Omental fat pad (tissue), 4 donors: ENCODE data around the gene GPR39. TPM values are rescaled to one million over a fixed set of nuclear protein-coding genes. Genes with fewer than 3 reads are reported as not detected.

Source experiments
- ATAC-seq: fragments of 150-250 bp; one replicate; pipeline ENCODE4 v1.9.1; 2016; ENCODE audit warnings: mild to moderate bottlenecking, moderate library complexity; ENCODE audit not compliant: low FRiP score
- DNase-seq: peaks from one replicate; pipeline ENCODE4 v3.0.0-alpha.2; 2019; ENCODE audit warnings: low spot score
- total RNA-seq, 4 donors: library from RNA; depleted of rRNA; stranded (reverse); fragments of >200 nt; gene quantifications; one replicate each; pipeline ENCODE4 v1.1.0, GENCODE V29; 2016
- TF ChIP-seq, protein P1 (sequence below), 3 donors: fragments of 450-650 bp; IDR thresholded peaks; one replicate each; pipeline ENCODE4 v1.5.1; 2016 to 2017; ENCODE audit warnings: antibody characterized with exemption in 3 of 3, mild to moderate bottlenecking in 3 of 3, moderate library complexity in 2 of 3

Gene GPR39
- total RNA-seq, 4 donors from 2014 or later: not detected

DNA sequence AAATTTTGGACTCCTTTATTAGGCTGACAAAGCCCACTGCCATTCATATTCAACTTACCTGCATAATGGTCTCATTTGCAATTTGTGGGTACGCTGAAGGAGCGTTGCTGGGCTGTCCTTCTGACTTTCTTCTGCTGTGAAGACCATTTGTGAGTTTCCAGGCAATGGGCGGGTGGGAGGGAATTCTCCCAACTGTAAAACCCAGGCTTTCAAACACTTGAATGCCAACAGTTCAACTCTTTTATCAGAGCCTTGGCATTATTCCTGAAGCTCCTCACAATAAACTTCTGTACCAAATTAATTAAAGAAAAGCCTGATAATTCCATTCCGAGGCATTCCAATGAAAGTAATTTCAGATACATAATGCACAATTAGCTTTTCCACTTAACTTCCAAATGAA is 35.2 kb upstream of the GPR39 start:
- TF ChIP-seq, protein P1, sequence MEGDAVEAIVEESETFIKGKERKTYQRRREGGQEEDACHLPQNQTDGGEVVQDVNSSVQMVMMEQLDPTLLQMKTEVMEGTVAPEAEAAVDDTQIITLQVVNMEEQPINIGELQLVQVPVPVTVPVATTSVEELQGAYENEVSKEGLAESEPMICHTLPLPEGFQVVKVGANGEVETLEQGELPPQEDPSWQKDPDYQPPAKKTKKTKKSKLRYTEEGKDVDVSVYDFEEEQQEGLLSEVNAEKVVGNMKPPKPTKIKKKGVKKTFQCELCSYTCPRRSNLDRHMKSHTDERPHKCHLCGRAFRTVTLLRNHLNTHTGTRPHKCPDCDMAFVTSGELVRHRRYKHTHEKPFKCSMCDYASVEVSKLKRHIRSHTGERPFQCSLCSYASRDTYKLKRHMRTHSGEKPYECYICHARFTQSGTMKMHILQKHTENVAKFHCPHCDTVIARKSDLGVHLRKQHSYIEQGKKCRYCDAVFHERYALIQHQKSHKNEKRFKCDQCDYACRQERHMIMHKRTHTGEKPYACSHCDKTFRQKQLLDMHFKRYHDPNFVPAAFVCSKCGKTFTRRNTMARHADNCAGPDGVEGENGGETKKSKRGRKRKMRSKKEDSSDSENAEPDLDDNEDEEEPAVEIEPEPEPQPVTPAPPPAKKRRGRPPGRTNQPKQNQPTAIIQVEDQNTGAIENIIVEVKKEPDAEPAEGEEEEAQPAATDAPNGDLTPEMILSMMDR (IDR thresholded peaks at IDR 0.05): no peak
- ATAC-seq: no peak
- no peak for DNase-seq

DNA sequence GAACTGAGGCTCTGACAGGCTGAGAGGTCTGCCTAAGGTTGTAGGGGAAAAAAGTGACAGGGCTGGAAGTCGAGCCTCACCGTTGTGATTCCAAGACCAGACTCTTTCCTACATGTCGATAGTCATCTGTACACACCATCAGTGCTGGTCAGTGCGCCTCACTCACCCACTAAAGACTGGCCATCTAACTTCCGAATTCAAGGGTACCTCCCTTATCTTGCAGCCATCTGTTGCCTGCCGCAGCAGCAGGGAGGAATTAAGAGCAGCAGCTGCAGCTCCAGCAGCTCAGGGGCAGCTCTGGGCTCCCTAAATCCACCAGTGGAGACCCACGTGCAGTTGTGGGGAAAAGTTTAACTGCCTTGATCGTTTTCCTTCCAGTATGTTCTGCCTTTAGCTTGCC is 32.6 kb upstream of the GPR39 start:
- no peak for DNase-seq

DNA sequence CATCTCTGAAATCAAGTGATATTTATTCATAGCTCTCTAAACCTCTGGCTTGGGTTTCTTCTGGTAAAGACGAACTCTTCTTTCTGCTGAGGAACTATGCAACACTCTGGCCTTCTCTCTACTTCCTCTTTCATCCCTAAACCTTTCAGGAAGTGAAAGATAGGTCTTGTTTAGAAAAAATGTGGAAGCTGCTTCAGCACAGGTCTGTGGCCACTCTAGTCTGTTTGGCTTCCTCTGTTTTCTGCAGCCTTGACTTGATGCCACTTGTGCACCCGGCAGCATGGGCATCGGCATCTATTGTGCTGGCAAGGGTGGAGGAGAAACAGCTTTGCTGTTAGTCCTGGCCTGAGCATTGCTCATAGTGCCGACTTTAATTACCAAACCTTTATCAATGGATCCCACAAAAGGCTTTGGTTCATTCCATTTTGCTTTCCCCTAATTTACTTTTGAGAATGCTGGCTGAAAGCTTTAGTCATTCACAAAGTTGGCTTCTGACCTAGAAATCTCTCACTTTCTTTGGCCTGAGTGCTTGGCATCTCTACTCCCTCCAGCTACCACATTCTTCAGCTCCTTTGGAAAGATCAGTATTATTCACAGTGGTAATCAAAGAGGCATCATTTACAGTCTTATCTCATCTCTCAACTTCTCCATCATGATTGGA is 32.0 kb upstream of the GPR39 start:
- ATAC-seq: peak; percentile 57
- TF ChIP-seq, protein P1 (IDR thresholded peaks at IDR 0.05): no peak

More for the DNA sequence above, 32.6 kb upstream of the GPR39 start:
- TF ChIP-seq, protein P1 (IDR thresholded peaks at IDR 0.05): no peak
- no peak for ATAC-seq

DNA sequence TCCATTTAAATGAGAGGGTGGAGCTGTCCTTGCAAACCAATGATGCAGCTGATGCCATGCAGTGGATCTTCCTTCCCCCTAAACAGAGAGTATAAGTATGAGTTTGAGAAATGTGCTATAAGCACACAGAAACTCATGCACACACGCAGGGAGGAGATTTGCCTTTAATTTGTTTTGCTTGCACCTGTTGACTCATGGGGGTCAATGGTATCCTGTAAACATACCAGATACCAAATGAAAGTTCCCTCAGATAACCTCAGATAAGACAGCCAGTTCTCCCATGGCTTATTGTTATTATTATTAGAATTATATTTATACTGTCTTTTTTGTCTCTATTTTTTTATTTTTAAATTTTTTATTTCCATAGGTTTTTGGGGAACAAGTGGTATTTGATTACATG is 29.5 kb upstream of the GPR39 start:
- TF ChIP-seq, protein P1 (IDR thresholded peaks at IDR 0.05): no peak
- DNase-seq (no peak), ATAC-seq (no peak)

More for the DNA sequence above, 32.0 kb upstream of the GPR39 start:
- no peak for DNase-seq

DNA sequence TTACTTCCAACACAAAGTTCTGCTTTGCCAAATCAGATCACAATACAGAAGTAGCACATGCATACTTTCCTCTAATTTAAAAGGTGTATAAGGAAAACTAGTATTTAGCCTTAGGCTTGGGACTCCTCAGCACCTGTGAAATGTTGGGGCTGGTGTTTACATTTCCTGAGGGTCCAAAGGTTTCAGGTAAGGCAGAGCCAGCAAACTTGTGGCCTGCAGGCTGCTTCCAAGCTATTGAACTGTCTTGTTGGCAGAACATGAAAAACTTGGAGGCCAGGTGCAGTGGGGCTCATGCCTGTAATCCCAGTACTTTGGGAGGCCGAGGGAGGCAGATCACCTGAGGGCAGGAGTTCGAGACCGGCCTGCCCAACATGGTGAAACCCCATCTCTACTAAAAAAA is 26.5 kb upstream of the GPR39 start:
- DNase-seq (no peak), ATAC-seq (no peak)
- TF ChIP-seq, protein P1 (IDR thresholded peaks at IDR 0.05): no peak

DNA sequence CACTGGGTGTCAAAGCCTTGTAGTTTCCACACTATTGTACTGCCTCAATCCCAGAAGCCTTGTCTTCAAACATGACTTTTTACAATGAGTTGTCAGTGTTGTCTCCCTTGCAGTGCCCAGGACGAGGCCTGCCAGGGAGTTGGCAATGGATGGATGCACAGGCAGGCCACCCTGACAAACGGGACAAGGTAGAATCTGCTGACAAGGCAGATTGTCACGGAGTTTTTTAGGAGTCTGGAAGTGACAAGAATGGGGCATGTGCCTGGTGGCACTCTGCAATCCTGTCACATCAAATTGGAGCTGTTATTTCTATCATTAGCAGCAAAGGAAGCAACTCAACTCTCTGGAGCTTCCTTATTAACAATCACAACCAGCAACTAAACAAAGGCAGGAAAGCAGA is 25.2 kb upstream of the GPR39 start:
- ATAC-seq (no peak), DNase-seq (no peak)
- TF ChIP-seq, protein P1 (IDR thresholded peaks at IDR 0.05): no peak

DNA sequence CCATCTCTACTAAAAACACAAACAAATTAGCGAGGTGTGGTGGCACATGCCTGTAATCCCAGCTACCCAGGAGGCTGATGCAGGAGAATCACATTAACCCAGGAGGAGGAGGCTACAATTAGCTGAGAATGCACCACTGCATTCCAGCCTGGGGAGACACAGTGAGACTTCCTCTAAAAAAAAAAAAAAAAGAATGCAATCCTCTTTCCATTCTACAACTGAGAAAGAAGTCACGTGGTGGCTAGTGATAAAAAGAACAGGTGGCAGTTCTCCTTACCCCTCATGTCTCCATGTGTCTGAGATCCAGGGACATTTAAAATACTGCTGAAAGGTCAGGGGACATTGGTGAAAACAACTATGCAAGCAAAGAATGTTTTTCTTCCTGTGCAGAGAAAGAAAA is 24.4 kb upstream of the GPR39 start:
- TF ChIP-seq, protein P1 (IDR thresholded peaks at IDR 0.05): no peak
- DNase-seq: no peak
- no peak for ATAC-seq
